Neutrophil (primary cell): ENCODE measurements around the gene TRHDE.

Experiments used
- H3K27ac ChIP-seq: fragments of 200-600 bp; sonication (generic); 2 replicates; pipeline ENCODE4 v1.5.1; 2016; ENCODE audit warnings: mild to moderate bottlenecking, moderate library complexity
- H3K27me3 ChIP-seq: fragments of 200-600 bp; sonication (generic); 2 replicates; pipeline ENCODE4 v1.6.0; 2016; ENCODE audit warnings: mild to moderate bottlenecking
- H3K36me3 ChIP-seq: fragments of 200-600 bp; sonication (generic); 2 replicates; pipeline ENCODE4 v1.5.1; 2017
- H3K4me1 ChIP-seq, 2 experiments: fragments of 200-600 bp in 1 of 2; sonication (generic) in 1 of 2; 1 replicate in 1 of 2; 2 replicates in 1 of 2; pipeline versions ENCODE4 v1.5.1 to v1.6.1; 2013 to 2016; ENCODE audit warnings: low read depth in 1 of 2, low read length in 1 of 2, mild to moderate bottlenecking in 1 of 2, moderate library complexity in 1 of 2; ENCODE audit not compliant: control insufficient read depth in 1 of 2, insufficient read depth in 1 of 2
- H3K4me3 ChIP-seq, 2 experiments: fragments of 200-600 bp in 1 of 2; sonication (generic) in 1 of 2; 1 replicate in 1 of 2; 2 replicates in 1 of 2; pipeline ENCODE4 v1.5.1; 2013 to 2016; ENCODE audit warnings: low read depth in 1 of 2, low read length in 1 of 2, mild to moderate bottlenecking in 1 of 2, moderate library complexity in 1 of 2
- H3K9me3 ChIP-seq: fragments of 200-600 bp; sonication (generic); 2 replicates; pipeline ENCODE4 v1.5.1; 2016
- TF ChIP-seq, protein P1 (sequence below): fragments of 200-600 bp; sonication (generic); IDR thresholded peaks from 2 replicates; pipeline ENCODE4 v1.5.1; 2016; ENCODE audit warnings: antibody characterized with exemption

The TRHDE gene

GRCh38 chr12:72369423-72369959 is 97.3 kb downstream of the TRHDE start:
- no peaks in the 10 kb centered on the region for H3K27me3 ChIP-seq
- no peaks in the 10 kb centered on the region for H3K36me3 ChIP-seq
- H3K4me3 ChIP-seq: no peak overlapping the region
- H3K27ac ChIP-seq: no peak overlapping the region
- TF ChIP-seq, protein P1, sequence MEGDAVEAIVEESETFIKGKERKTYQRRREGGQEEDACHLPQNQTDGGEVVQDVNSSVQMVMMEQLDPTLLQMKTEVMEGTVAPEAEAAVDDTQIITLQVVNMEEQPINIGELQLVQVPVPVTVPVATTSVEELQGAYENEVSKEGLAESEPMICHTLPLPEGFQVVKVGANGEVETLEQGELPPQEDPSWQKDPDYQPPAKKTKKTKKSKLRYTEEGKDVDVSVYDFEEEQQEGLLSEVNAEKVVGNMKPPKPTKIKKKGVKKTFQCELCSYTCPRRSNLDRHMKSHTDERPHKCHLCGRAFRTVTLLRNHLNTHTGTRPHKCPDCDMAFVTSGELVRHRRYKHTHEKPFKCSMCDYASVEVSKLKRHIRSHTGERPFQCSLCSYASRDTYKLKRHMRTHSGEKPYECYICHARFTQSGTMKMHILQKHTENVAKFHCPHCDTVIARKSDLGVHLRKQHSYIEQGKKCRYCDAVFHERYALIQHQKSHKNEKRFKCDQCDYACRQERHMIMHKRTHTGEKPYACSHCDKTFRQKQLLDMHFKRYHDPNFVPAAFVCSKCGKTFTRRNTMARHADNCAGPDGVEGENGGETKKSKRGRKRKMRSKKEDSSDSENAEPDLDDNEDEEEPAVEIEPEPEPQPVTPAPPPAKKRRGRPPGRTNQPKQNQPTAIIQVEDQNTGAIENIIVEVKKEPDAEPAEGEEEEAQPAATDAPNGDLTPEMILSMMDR: no peak
- H3K9me3 ChIP-seq: no peaks in the 10 kb centered on the region
- no peaks in the 10 kb centered on the region for H3K4me1 ChIP-seq

GRCh38 chr12:72380441-72380840 is 108.3 kb downstream of the TRHDE start:
- no peaks in the 10 kb centered on the region for H3K36me3 ChIP-seq
- TF ChIP-seq, protein P1: no peak
- no peak overlapping the region for H3K4me3 ChIP-seq
- H3K27me3 ChIP-seq: no peaks in the 10 kb centered on the region
- no peak overlapping the region for H3K27ac ChIP-seq
- no peaks in the 10 kb centered on the region for H3K9me3 ChIP-seq
- no peaks in the 10 kb centered on the region for H3K4me1 ChIP-seq

- Histone ChIP-seq H3K27me3 (no peaks in the 10 kb centered on the region), H3K4me1 (no peaks in the 10 kb centered on the region), H3K27ac (no peak overlapping the region), H3K36me3 (no peaks in the 10 kb centered on the region), H3K9me3 (no peaks in the 10 kb centered on the region), H3K4me3 (no peak overlapping the region)
- TF ChIP-seq, protein P1: no peak
Observed at GRCh38 chr12:72388322-72388721, 116.2 kb downstream of the TRHDE start.

- Histone ChIP-seq H3K4me1 (no peaks in the 10 kb centered on the region), H3K9me3 (no peaks in the 10 kb centered on the region), H3K36me3 (no peaks in the 10 kb centered on the region), H3K27me3 (no peaks in the 10 kb centered on the region), H3K4me3 (no peak overlapping the region), H3K27ac (no peak overlapping the region)
- TF ChIP-seq, protein P1: no peak
Observed at GRCh38 chr12:72390146-72390545, 118.0 kb downstream of the TRHDE start.

GRCh38 chr12:72406111-72406510 is 133.9 kb downstream of the TRHDE start:
- Histone ChIP-seq H3K27ac (no peak overlapping the region), H3K4me3 (no peak overlapping the region), H3K9me3 (no peaks in the 10 kb centered on the region), H3K36me3 (no peaks in the 10 kb centered on the region), H3K4me1 (no peaks in the 10 kb centered on the region), H3K27me3 (no peaks in the 10 kb centered on the region)
- TF ChIP-seq, protein P1: no peak
